HG02678 (cell line): ENCODE results near the gene DNAAF5.

Experiments used
- ATAC-seq: cut with Tn5 transposase; IDR thresholded peaks from one replicate; pipeline ENCODE4 v1.9.1; 2021; ENCODE audit warnings: mild to moderate bottlenecking, moderate library complexity; ENCODE audit not compliant: unreplicated experiment

The DNAAF5 gene

DNA sequence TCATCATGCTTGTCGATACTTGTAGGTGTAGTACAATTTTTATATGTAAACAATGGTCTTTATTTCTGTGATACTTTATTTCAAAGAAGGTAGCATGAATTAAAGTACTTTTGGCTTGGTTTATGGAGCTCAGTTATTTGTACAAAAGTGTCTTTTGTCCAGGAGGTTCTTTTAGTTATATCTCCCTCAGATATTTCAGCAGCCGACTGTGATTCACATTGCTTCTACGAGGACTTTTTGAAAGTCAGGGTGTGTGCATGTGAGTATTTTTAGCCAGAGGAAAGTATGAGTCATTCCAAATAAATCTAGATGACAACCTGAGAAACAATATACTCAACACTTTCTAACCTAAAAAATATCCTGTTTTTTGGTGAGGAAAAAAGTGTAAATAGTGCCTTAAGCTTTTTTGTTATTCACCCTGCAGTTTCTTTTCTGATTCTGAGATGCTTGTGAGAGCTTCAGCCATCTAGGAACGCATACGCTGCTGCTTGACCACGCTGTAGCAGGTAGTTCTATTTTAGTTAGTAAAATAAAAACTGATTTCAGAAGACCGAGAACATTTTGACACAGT is 105.2 kb downstream of the DNAAF5 start:
- peak; percentile 66 for ATAC-seq

- peak; percentile 42 for ATAC-seq
Observed at GRCh38 chr7:832167-832967, 105.9 kb downstream of the DNAAF5 start, which contains the start of gene SUN1. SUN1 (plus strand) TSS chr7:832476; CDS start chr7:832525, 49 bp downstream.

DNA sequence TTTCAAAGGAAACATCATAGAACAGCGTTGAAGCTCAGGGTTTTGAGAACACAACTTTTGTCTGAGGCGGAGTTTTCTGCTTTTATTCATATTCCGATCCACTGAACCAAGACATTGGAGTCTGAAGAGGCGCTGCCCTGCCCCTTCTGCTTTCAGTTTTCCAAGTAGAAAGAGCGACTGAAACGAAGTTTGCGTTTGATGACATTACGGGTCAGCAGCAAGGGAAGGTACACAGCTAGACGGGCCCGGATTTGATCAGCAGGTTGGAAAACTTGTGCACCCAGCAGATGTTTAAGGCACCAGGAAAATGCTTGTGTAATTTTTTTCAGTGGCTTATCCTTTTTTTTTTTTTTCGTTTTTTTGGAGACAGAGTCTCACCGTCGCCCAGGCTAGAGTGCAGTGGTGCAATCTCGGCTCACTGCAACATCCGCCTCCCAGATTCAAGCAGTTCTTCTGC is 106.5 kb downstream of the DNAAF5 start:
- ATAC-seq, result no peak

GRCh38 chr7:833601-834258 is 107.2 kb downstream of the DNAAF5 start:
- ATAC-seq, result no peak

- ATAC-seq, result no peak
Observed at GRCh38 chr7:834277-834676, 107.8 kb downstream of the DNAAF5 start.

DNA sequence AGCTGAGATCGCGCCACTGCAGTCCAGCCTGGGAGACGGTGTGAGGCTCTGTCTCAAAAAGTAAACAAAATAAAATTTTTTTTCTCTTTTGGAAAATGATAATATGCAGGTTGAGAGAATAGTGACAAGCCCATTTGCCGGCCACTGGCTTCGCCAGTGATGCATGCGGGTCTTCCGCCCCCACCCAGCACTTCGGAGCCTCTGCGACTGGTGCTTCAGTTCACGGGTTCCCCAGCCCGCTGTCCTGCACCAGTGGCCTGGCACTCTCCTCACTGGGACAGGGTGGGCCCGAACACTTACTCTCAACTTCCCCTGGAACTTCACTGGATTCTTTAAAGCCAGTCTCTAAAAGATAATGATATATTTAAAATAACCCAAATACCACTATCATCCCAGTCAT is 108.5 kb downstream of the DNAAF5 start:
- ATAC-seq, result no peak

DNA sequence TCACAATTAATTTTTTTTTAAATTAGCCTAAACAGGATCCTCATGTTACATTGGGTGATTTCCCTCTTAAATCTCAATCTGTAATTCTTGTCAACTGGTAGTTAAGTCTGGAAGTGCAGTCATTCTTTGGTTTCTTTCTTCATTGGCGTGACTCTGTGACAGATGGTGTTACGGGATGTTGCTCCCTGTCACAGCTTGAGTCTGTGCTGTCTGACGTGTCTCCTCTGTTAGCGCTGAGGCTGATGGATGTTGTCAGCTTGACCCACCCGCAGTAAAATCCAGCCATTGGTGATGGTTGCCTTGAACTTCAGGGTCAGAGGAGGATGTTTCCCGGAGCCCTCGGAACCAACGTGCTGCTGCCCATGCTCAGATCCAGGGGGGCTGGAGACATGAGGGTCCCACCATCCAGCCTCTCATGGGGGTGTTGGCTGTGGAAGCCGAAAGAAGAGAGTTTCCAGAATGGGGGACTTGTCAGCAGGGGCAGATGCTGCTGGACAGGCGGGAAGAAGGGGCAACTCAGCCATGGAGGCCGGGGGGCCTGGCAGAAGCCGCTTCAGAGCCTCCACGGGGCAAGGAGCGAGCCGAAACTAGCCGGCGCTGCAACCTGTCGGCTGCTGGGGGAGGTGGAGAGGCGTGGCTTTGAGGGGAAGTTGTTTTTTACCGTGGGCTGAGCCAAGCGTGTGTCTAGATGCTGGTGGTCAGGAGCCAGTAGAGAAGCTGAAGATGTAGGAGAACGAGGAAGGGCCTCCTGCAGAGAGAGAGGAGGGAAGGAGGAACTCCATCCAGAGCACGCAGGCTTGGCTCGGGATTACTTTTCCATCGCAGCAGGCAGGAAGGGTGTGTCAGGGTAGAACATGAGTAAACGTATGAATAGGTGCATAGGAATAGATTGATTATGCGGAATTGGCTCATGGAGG is 109.2 kb downstream of the DNAAF5 start:
- no peak for ATAC-seq
